HG03103 (cell line): ENCODE data around the gene ZNF823.
"Not testable (repeated sequence)": the region's sequence is repeated elsewhere in the genome, so short reads cannot be mapped to it uniquely, and the experiment has no call there.

Experiments
- ATAC-seq: cut with Tn5 transposase; IDR thresholded peaks from one replicate; pipeline ENCODE4 v1.9.1; 2021; ENCODE audit warnings: low read depth; ENCODE audit not compliant: unreplicated experiment

Gene ZNF823

DNA sequence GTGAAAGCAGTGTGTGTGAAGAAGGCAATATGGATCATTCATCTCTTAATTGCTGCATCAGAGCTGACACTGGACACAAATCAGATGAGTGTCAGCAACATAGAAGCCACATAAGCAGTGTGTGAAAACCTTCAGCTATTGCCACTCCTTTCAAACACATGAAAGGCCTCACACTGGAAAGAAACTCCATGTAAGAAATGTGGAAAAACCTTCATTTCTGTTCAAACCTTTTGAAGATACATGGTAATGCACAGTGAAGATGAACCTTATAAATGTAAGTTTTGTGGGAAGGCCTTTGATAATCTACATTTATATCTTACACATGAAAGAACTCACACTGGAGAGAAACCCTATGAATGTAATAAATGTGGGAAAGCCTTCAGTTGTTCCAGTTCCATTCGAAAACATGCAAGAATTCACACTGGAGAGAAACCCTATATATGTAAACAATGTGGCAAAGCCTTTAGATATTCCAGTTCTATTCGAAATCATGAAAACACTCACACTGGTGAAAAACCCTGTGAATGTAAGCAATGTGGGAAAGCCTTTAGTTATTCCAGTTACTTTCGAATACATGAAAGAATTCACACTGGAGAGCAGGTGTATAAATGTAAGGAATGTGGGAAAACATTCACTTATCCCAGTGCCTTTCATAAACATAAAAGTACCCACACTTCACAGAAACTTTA, 53.6 kb downstream of the ZNF823 start:
- ATAC-seq = no peak

DNA sequence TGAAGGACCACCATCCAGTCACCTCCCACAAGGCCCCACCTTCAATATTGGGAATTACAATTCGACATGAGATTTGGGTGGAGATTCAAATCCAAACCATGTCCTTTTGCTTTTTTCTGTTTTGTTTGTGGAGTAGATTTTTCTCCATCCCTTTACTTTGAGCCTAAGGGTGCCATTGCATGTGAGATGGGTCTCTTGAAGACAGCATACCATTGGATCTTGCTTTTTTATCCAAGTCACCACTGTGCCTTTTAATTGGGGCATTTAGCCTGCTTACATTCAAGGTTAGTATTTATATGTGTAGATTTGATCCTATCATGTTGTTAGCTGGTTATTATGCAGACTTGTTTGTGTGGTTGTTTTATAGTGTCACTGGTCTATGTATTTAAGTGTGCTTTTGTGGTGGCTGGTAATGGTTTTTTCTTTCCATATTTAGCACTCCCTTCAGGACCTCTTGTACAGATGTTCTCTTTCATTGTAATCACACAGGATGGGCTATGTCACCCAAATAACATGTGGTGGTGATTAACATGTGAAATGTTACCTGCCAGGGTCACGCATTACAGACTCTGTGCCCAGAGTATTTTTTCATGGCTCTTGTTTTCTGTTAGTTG, 58.0 kb downstream of the ZNF823 start:
- ATAC-seq = no peak

GRCh38 chr19:11678504-11678903, 60.2 kb downstream of the ZNF823 start:
- no peak for ATAC-seq

DNA sequence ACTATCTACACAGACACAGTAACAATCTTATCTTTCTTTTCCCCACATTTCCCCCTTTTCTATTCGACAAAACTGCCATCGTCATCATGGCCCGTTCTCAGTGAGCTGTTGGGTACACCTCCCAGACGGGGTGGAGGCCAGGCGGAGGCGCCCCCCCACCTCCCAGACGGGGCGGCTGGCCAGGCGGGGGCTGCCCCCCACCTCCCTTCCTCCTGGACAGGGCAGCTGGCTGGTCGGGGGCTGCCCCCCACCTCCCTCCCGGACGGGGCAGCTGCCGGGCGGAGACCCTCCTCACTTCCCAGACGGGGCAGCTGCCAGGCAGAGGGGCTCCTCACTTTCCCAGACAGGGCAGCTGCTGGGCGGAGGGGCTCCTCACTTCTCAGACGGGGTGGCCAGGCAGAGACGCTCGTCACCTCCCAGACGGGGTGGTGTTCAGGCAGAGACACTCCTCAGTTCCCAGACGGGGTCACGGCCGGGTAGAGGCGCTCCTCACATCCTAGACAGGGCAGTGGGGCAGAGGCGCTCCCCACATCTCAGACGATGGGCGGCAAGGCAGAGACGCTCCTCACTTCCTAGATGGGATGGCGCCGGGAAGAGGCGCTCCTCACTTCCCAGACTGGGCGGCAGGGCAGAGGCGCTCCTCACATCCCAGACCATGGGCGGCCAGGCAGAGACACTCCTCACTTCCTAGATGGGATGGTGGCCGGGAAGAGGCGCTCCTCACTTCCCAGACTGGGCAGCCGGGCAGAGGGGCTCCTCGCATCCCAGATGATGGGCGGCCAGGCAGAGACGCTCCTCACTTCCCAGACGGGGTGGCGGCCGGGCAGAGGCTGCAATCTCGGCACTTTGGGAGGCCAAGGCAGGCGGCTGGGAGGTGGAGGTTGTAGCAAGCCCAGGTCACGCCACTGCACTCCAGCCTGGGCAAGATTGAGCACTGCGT, 61.8 kb downstream of the ZNF823 start:
- not testable (repeated sequence) for ATAC-seq

DNA sequence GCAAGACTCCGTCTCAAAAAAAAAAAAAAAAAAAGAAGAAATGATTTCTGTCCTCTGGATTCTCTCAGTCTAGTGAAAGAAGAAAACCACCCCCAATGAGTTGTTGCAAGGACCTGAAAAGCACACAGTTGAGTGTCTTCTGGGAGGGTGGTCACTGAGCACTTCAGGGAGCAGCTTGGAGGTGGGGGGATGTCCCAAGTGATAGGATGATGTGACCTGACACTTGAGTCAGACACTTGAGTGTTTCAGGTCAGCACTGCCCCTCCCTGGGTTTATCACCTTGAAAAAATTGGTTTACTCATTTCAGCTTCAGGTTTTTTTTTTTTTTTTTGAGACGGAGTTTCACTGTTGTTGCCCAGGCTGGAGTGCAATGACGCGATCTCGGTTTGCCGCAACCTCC, 63.2 kb downstream of the ZNF823 start:
- ATAC-seq = no peak

GRCh38 chr19:11674067-11674492, 64.7 kb downstream of the ZNF823 start:
- no peak for ATAC-seq

DNA sequence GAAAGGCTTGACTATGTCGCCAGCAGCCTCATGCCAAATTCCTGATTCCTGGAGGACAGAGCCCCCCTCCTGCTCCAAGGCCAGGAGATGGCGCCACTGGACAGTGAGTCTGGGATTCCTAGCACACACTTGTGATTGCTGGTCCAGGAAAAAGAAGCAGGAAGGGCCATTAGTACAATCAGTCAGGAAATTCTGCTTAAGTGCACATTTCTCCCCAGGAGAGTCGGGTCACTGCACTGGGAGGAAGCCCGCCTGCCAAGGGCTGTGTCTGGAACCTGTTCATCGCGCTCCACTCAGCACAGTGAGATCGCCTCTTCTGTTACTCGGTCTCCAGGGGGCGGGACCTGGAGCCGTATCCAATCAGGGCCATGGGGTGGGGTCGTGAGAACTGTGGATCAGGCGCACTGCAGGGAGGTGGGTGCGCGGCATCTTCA, 65.1 kb downstream of the ZNF823 start:
- ATAC-seq = no peak
